ENCODE data around the gene ACIN1. TPM values are rescaled to one million over a fixed set of nuclear protein-coding genes. Genes with fewer than 3 reads are reported as not detected.
A peak's percentile ranks its signal among the peaks of the same experiment; 100 is the strongest.

Gene ACIN1
- total and polyA plus RNA-seq, 10 of the 15 experiments (the other 5 are each of a cell fraction or from before 2014, with no cell fraction given), result 4.3 to 148 (median 93.4) TPM

DNA sequence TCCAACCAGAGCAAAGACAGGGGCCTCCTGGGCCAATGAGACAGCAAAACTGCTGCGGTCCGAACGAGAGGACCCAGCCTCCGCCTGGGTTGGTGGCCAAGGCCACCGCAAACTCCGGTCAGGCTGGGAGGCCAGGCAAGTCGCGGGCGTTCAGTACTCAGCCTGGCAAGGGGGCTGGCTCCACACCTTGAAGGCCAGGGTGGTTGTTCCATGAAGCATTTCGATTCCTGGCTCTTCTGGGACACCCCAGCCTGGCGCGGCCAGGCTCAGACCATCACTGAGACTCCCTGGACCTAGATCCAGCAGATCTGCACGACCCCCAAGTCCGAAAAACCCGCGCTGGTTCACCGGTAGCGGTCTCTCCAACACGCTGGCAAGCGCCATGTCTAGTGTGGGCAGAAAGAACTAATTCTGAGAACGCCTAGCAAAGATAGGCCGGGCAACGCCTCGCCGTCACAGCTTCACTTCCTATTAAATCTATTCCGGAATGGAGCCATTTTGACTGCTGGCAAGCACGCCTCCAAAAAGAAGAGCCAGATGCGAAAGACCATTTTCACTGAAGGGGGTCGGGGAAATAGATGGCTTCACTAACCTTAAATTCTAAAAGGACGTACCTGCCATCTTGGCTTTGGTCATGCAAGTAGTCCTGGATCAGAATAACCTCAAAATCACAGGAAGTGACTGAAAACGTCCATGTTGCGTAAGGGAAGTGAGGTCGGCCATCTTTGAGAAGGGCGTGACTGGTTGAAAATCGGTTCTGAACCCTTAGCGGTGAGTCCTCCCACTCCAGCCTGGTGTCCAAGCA lies 60.2 kb downstream of the ACIN1 start, which contains the start of gene PSMB5 (continued):
- TF ChIP-seq PAX5 (IDR thresholded peaks at IDR 0.05; ENCODE audit: borderline replicate concordance, low read depth, low read length) (no peak), TAF1 (IDR thresholded peaks at IDR 0.05; ENCODE audit: borderline replicate concordance, low read depth, low read length) (peak; percentile 73; the same call in 1 of the 2 replicates), MXI1 (IDR thresholded peaks at IDR 0.05; ENCODE audit: low read depth, low read length) (peak; percentile 21; the same call in 1 of the 2 replicates), NBN (IDR thresholded peaks at IDR 0.05) (peak; percentile 88), SUPT20H (IDR thresholded peaks at IDR 0.05; ENCODE audit: borderline replicate concordance, control insufficient read depth, low read depth, low read length) (no peak), ZNF217 (IDR thresholded peaks at IDR 0.05) (no peak), STAT1 (conservative IDR thresholded peaks at IDR 0.05) (0 out of 2 replicates have a peak, but pooled peaks have one; percentile 64), SIN3A (IDR thresholded peaks at IDR 0.05; ENCODE audit: low read depth, low read length) (0 out of 2 replicates have a peak, but pooled peaks have one; percentile 60), PML (IDR thresholded peaks at IDR 0.05; ENCODE audit: low read length) (peak; percentile 73; the same call in 1 of the 2 replicates), NR2C2 (IDR thresholded peaks at IDR 0.05; ENCODE audit: borderline replicate concordance, control insufficient read depth, insufficient read length, low read depth) (no peak), YY1 (IDR thresholded peaks at IDR 0.05; ENCODE audit: low read depth, low read length) (peak; percentile 97), CTCF (IDR thresholded peaks at IDR 0.05 in 2 of 3, conservative IDR thresholded peaks at IDR 0.05 in 1 of 3; ENCODE audit: control insufficient read depth in 2 of 3, extremely low read depth in 1 of 3, insufficient read depth in 1 of 3, low read depth in 3 of 3, low read length in 3 of 3) (no peak), CBX3 (IDR thresholded peaks at IDR 0.05; ENCODE audit: borderline replicate concordance, low read depth) (no peak), TCF12 (IDR thresholded peaks at IDR 0.05; ENCODE audit: low read depth, low read length) (no peak), SREBF1 (IDR thresholded peaks at IDR 0.05; ENCODE audit: low read length) (no peak), NFYA (IDR thresholded peaks at IDR 0.05; ENCODE audit: borderline replicate concordance, low read depth, low read length) (no peak), GABPA (IDR thresholded peaks at IDR 0.05; ENCODE audit: low read depth) (peak; percentile 91), TARDBP (IDR thresholded peaks at IDR 0.05; ENCODE audit: borderline replicate concordance) (peak; percentile 72), JUND (IDR thresholded peaks at IDR 0.05; ENCODE audit: low read depth, low read length) (no peak), PRDM15 (CRISPR knock-in tag; IDR thresholded peaks at IDR 0.05) (no peak)
- TF ChIP-seq, protein P1, sequence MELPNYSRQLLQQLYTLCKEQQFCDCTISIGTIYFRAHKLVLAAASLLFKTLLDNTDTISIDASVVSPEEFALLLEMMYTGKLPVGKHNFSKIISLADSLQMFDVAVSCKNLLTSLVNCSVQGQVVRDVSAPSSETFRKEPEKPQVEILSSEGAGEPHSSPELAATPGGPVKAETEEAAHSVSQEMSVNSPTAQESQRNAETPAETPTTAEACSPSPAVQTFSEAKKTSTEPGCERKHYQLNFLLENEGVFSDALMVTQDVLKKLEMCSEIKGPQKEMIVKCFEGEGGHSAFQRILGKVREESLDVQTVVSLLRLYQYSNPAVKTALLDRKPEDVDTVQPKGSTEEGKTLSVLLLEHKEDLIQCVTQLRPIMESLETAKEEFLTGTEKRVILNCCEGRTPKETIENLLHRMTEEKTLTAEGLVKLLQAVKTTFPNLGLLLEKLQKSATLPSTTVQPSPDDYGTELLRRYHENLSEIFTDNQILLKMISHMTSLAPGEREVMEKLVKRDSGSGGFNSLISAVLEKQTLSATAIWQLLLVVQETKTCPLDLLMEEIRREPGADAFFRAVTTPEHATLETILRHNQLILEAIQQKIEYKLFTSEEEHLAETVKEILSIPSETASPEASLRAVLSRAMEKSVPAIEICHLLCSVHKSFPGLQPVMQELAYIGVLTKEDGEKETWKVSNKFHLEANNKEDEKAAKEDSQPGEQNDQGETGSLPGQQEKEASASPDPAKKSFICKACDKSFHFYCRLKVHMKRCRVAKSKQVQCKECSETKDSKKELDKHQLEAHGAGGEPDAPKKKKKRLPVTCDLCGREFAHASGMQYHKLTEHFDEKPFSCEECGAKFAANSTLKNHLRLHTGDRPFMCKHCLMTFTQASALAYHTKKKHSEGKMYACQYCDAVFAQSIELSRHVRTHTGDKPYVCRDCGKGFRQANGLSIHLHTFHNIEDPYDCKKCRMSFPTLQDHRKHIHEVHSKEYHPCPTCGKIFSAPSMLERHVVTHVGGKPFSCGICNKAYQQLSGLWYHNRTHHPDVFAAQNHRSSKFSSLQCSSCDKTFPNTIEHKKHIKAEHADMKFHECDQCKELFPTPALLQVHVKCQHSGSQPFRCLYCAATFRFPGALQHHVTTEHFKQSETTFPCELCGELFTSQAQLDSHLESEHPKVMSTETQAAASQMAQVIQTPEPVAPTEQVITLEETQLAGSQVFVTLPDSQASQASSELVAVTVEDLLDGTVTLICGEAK (IDR thresholded peaks at IDR 0.05; ENCODE audit: borderline replicate concordance), result peak; percentile 96

All from GM12878 (cell line).